ENCODE results near the gene DMXL1.

The DMXL1 gene

GRCh38 chr5:119284031-119284430 lies 213.1 kb downstream of the DMXL1 start:
- H3K27me3 ChIP-seq (ENCODE audit: insufficient read depth, low read depth) = no peaks in the 10 kb centered on the region
- H3K4me1 ChIP-seq (ENCODE audit: low read depth, poor library complexity, severe bottlenecking) = peaks cover 10% of the 10 kb centered on the region
- no peak for TF ChIP-seq CTCF (conservative IDR thresholded peaks at IDR 0.05; ENCODE audit: low read depth, low read length)
- H4K20me1 ChIP-seq (ENCODE audit: insufficient read depth) = no peaks in the 10 kb centered on the region
- H3K36me3 ChIP-seq (ENCODE audit: insufficient read depth) = no peaks in the 10 kb centered on the region
- no peak overlapping the region for H3K9ac ChIP-seq
- no peak overlapping the region for H2AFZ ChIP-seq (ENCODE audit: low read depth)
- H3K4me3 ChIP-seq (IDR thresholded peaks at IDR 0.05; ENCODE audit: insufficient read depth, low read depth, low read length) = no peak overlapping the region
- no peak overlapping the region for H3K27ac ChIP-seq
- H3K4me2 ChIP-seq = no peak overlapping the region
- no peaks in the 10 kb centered on the region for H3K79me2 ChIP-seq (ENCODE audit: insufficient read depth, low read depth)

DNA sequence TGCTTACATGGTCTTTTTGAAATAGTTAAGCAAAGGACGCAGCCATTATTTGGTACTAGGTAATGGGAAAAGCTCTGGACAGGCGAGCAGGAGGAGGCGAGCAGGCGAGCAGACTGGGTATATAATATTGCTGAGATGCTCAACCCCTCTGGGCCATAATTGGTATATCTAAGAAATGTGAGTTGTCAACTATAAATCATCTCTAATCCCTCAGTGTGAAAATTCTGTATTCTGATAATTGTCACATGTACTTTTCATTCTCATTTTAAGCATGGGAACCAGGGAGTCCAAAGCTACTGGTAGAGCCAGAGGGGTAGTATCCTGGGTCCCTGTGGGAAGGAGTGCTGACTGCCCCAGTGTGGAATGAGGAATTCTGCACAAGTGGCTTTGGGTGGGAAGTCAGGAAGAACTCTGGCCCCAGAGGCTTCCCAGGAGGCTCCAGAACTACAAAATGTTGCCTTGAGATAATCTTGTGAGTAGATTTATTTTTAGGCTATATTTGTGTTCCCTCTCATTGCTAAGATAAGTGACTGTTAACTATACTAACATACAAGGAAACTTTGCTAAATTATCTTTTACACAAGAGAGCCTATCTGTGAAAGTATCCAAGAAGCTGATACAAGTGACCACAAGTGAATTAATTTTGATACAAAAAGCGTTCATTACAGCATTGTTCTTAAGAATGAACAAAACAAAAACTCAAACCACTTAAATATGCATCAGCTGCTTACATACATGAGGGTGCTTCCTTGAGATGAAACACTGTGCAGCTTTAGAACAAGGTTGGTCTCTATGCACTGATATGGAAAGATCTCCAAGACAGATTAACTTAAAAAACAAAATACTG lies 214.4 kb downstream of the DMXL1 start:
- no peaks in the 10 kb centered on the region for H3K27me3 ChIP-seq (ENCODE audit: insufficient read depth, low read depth)
- no peak overlapping the region for H3K4me2 ChIP-seq
- no peak for TF ChIP-seq CTCF (conservative IDR thresholded peaks at IDR 0.05; ENCODE audit: low read depth, low read length)
- H3K9ac ChIP-seq = no peak overlapping the region
- H3K36me3 ChIP-seq (ENCODE audit: insufficient read depth) = no peaks in the 10 kb centered on the region
- H3K27ac ChIP-seq = no peak overlapping the region
- H2AFZ ChIP-seq (ENCODE audit: low read depth) = no peak overlapping the region
- peaks cover 10% of the 10 kb centered on the region for H3K4me1 ChIP-seq (ENCODE audit: low read depth, poor library complexity, severe bottlenecking)
- H3K4me3 ChIP-seq (IDR thresholded peaks at IDR 0.05; ENCODE audit: insufficient read depth, low read depth, low read length) = no peak overlapping the region
- no peaks in the 10 kb centered on the region for H4K20me1 ChIP-seq (ENCODE audit: insufficient read depth)
- H3K79me2 ChIP-seq (ENCODE audit: insufficient read depth, low read depth) = no peaks in the 10 kb centered on the region

DNA sequence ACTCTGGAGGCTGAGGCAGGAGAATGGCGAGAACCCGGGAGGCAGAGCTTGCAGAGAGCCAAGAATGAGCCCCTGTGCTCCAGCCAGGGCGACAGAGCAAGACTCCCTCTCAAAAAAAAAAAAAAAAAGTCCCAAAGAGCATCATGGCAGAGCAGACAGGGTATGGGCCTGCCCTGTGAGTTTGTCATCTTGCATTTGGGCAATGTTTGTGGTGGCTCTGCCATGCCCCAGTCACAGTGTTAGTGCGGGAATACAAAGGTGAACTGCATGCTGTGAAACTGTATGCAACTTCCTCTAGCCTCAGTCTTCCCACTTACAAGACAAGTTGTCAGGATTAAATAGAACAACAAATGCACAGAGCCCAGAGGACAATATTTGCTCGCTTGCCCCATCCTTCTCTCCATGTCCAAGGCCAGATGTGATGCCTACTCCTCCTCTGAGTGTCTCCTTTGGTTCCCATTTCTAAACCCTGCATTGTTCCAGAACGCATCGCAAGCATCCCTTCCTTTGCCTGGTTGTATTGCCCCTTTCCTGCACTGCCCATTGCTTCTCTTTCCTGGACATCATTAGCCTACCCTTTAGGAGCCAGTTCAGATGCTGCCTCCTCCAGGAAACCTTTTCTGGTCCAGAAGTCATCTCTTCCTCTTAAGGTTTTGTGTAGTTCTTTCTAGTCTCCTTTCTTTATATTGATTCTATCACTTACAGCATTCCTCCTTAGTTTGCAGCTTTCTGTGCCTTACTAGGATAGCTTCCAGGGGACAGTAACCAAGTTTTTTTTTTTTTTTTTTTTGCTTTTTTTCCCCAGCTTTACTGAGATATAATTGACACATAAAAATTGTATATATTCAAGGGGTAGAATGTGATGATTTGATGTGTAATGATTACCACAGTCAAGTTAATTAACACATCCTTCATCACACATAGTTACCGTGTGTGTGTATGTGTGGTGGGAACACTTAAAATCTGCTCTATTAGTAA lies 215.9 kb downstream of the DMXL1 start:
- Histone ChIP-seq H3K79me2 (ENCODE audit: insufficient read depth, low read depth) (no peaks in the 10 kb centered on the region), H3K4me2 (no peak overlapping the region), H3K4me1 (ENCODE audit: low read depth, poor library complexity, severe bottlenecking) (peaks cover 10% of the 10 kb centered on the region), H3K4me3 (IDR thresholded peaks at IDR 0.05; ENCODE audit: insufficient read depth, low read depth, low read length) (no peak overlapping the region), H4K20me1 (ENCODE audit: insufficient read depth) (no peaks in the 10 kb centered on the region), H3K27ac (no peak overlapping the region), H3K9ac (no peak overlapping the region), H2AFZ (ENCODE audit: low read depth) (no peak overlapping the region), H3K27me3 (ENCODE audit: insufficient read depth, low read depth) (no peaks in the 10 kb centered on the region), H3K36me3 (ENCODE audit: insufficient read depth) (no peaks in the 10 kb centered on the region)
- no peak for TF ChIP-seq CTCF (conservative IDR thresholded peaks at IDR 0.05; ENCODE audit: low read depth, low read length)

- H3K9ac ChIP-seq = no peak overlapping the region
- H3K79me2 ChIP-seq (ENCODE audit: insufficient read depth, low read depth) = no peaks in the 10 kb centered on the region
- H2AFZ ChIP-seq (ENCODE audit: low read depth) = no peak overlapping the region
- TF ChIP-seq CTCF (conservative IDR thresholded peaks at IDR 0.05; ENCODE audit: low read depth, low read length) = no peak
- H3K27me3 ChIP-seq (ENCODE audit: insufficient read depth, low read depth) = no peaks in the 10 kb centered on the region
- no peaks in the 10 kb centered on the region for H4K20me1 ChIP-seq (ENCODE audit: insufficient read depth)
- H3K4me3 ChIP-seq (IDR thresholded peaks at IDR 0.05; ENCODE audit: insufficient read depth, low read depth, low read length) = no peak overlapping the region
- H3K27ac ChIP-seq = no peak overlapping the region
- peaks cover 10% of the 10 kb centered on the region for H3K4me1 ChIP-seq (ENCODE audit: low read depth, poor library complexity, severe bottlenecking)
- H3K36me3 ChIP-seq (ENCODE audit: insufficient read depth) = no peaks in the 10 kb centered on the region
- no peak overlapping the region for H3K4me2 ChIP-seq
Observed at GRCh38 chr5:119287547-119288111, 216.7 kb downstream of the DMXL1 start.

Data from KMS-11 (cell line).